Measurements from ENCODE around the gene GSTP1. TPM values are rescaled to one million over a fixed set of nuclear protein-coding genes. Genes with fewer than 3 reads are reported as not detected.
A peak's percentile ranks its signal among the peaks of the same experiment; 100 is the strongest.

GSTP1 gene
- total RNA-seq, 1 experiment from 2014 or later, result 1,799 TPM

DNA sequence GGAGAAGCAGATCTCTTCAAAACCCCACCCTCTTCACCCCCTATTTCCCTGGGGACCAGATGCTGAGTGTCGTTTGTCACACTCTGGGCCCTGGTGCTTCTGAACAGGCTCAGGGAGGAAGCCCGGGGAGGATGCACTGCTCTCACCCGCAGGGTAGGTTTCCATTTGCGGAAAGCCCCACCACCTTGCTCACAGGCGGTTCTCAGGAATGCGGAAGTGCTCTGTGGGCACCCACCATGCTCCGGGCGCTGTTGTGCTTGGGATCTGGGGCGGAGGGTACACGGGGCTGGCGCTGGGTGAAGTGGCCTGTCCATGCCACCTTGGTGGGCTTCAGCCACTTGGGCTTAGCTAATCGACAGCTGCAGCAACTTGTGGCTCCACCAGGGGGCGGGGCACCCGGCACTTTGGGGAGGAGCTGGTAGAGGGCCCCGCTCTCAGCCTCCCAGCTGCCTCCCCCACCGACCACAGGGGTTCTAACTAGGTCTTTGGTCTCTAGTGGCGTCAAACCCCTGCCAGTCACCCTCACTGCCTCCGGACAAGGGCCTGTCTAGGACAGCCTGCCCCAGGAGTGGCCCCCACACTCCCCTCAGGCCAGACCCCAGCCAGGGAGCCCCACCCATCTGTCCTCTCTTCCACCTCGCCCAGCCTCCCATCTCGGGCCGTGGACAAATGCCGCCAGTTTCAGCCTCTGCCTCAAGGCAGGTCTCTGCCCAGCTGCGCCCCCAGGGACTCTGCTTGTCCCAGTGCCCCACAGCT is 30.5 kb downstream of the GSTP1 start:
- H3K9me3 Mint-ChIP-seq (ENCODE audit: unreplicated experiment), result no peaks in the 10 kb centered on the region
- H3K27ac Mint-ChIP-seq (ENCODE audit: unreplicated experiment), result no peak overlapping the region
- intact Hi-C loops (cut with micrococcal nuclease; ENCODE audit: unreplicated experiment), result loop anchor here (2.0 kb wide), 1 partner anchor 41 kb away; no protein-coding TSS in a partner anchor
- no peaks in the 10 kb centered on the region for H3K27me3 Mint-ChIP-seq (ENCODE audit: insufficient read depth, unreplicated experiment)
- H3K4me3 Mint-ChIP-seq (ENCODE audit: unreplicated experiment), result no peak overlapping the region
- Histone ChIP-seq H3K9me3 (no peaks in the 10 kb centered on the region), H3K4me3 (ENCODE audit: low read depth, low read length) (no peak overlapping the region), H3K27me3 (replicated peaks; ENCODE audit: control insufficient read depth, insufficient read depth, low read length) (no peaks in the 10 kb centered on the region), H3K36me3 (ENCODE audit: control insufficient read depth, insufficient read depth, low read length) (peaks cover 6% of the 10 kb centered on the region; the same call in 1 of the 2 replicates), H3K4me1 (no peaks in the 10 kb centered on the region)
- CTCF ChIA-PET, result interaction anchor here (0.6 to 2.5 kb wide), 18 partner anchors 9 to 401 kb away, joined by 3 to 36 read pairs (median 4); partner anchors contain the start of genes GSTP1, NUDT8 and PPP1CA
- peaks cover 6% of the 10 kb centered on the region for H3K4me1 Mint-ChIP-seq (ENCODE audit: low read depth, unreplicated experiment)
- DNase-seq, result peak; percentile 74 to 85
- peaks cover 28% of the 10 kb centered on the region for H3K36me3 Mint-ChIP-seq (ENCODE audit: insufficient read depth, unreplicated experiment)
- POLR2A ChIA-PET, result interaction anchor here (0.5 to 1.3 kb wide), 4 partner anchors 16 to 241 kb away, joined by 3 to 12 read pairs (median 5); partner anchors contain the start of genes CLCF1 and NUDT8
- no TSS peak for BruUV-seq (replicated peaks)
- TF ChIP-seq, protein P1, sequence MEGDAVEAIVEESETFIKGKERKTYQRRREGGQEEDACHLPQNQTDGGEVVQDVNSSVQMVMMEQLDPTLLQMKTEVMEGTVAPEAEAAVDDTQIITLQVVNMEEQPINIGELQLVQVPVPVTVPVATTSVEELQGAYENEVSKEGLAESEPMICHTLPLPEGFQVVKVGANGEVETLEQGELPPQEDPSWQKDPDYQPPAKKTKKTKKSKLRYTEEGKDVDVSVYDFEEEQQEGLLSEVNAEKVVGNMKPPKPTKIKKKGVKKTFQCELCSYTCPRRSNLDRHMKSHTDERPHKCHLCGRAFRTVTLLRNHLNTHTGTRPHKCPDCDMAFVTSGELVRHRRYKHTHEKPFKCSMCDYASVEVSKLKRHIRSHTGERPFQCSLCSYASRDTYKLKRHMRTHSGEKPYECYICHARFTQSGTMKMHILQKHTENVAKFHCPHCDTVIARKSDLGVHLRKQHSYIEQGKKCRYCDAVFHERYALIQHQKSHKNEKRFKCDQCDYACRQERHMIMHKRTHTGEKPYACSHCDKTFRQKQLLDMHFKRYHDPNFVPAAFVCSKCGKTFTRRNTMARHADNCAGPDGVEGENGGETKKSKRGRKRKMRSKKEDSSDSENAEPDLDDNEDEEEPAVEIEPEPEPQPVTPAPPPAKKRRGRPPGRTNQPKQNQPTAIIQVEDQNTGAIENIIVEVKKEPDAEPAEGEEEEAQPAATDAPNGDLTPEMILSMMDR (IDR thresholded peaks at IDR 0.05; ENCODE audit: insufficient read depth in 1 of 2, low read depth in 1 of 2, low read length in 1 of 2, severe bottlenecking in 1 of 2, unreplicated experiment in 1 of 2), result peak; percentile 89 to 92

DNA sequence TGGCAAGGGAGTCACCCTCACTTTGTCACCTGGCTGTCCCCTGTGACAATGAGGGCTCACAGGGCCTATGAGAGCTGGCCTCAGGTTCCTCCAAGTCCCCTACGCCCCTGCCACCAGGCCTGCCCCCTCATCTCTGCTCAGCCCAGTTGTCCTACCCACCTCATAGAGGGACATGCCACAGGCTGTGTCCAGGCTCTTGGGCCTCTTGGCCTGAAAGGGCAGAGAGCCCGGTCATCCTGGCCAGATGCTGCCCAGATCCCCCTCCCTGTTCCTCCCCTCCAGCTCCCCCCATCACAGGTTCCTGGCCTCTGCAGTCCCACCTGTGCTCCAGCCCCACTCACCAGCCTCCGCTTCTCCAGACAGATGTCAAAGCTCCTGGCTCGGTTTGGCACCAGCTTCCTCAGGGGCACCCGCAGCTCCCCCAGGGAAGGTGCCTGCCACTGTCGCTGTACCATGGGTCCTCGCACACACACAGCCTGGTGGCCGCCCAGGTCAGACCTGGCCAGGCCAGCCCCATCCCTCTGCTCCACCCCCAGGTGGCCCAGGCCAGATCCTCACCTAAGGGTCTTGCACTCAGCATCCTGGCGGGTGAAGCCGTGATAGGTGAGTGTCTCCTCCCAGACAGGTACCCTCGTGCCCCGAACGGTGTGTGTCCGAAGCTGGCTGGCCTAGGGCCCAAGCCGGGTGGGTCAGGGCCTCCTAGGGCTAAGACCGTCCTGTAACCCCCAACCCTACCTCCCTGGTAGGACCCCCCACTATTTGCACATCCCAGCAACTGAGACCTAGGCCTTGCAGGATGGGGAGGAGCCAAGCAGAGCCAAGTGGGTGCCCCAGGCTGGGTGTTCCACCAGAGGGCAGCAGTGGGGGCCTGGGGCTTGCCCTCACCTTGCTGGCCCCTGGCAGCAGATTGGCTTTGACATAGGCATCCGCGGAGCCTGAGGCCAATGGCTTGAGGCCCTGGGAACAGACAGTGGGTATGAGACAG is 31.4 kb downstream of the GSTP1 start:
- Mint-ChIP-seq H3K4me1 (ENCODE audit: low read depth, unreplicated experiment) (peaks cover 6% of the 10 kb centered on the region), H3K4me3 (ENCODE audit: unreplicated experiment) (no peak overlapping the region), H3K27ac (ENCODE audit: unreplicated experiment) (no peak overlapping the region), H3K36me3 (ENCODE audit: insufficient read depth, unreplicated experiment) (peaks cover 26% of the 10 kb centered on the region), H3K27me3 (ENCODE audit: insufficient read depth, unreplicated experiment) (no peaks in the 10 kb centered on the region), H3K9me3 (ENCODE audit: unreplicated experiment) (no peaks in the 10 kb centered on the region)
- H3K36me3 ChIP-seq (ENCODE audit: control insufficient read depth, insufficient read depth, low read length), result peaks cover 5% of the 10 kb centered on the region; the same call in 1 of the 2 replicates
- intact Hi-C loops (cut with micrococcal nuclease; ENCODE audit: unreplicated experiment), result loop anchor here (2.0 kb wide), 1 partner anchor 42 kb away; no protein-coding TSS in a partner anchor
- no peaks in the 10 kb centered on the region for H3K27me3 ChIP-seq (replicated peaks; ENCODE audit: control insufficient read depth, insufficient read depth, low read length)
- no peaks in the 10 kb centered on the region for H3K4me1 ChIP-seq
- ChIA-PET CTCF (interaction anchor here (0.6 to 2.5 kb wide), 16 partner anchors 8 to 402 kb away, joined by 3 to 36 read pairs (median 4); partner anchors contain the start of genes GSTP1 and NUDT8), POLR2A (interaction anchor here (0.5 to 1.3 kb wide), 3 partner anchors 15 to 242 kb away, joined by 3 to 12 read pairs (median 6); partner anchors contain the start of genes CLCF1 and NUDT8)
- no peak overlapping the region for H3K4me3 ChIP-seq (ENCODE audit: low read depth, low read length)
- TF ChIP-seq, protein P1 (IDR thresholded peaks at IDR 0.05; ENCODE audit: insufficient read depth in 1 of 2, low read depth in 1 of 2, low read length in 1 of 2, severe bottlenecking in 1 of 2, unreplicated experiment in 1 of 2), result peak; percentile 55 to 66
- no peaks in the 10 kb centered on the region for H3K9me3 ChIP-seq
- no TSS peak for BruUV-seq (replicated peaks)
- DNase-seq, result peak; percentile 66 to 78

All from Caco-2 (cell line).